ENCODE results near the gene FUT1.
A peak's percentile ranks its signal among the peaks of the same experiment; 100 is the strongest.

The FUT1 gene

DNA sequence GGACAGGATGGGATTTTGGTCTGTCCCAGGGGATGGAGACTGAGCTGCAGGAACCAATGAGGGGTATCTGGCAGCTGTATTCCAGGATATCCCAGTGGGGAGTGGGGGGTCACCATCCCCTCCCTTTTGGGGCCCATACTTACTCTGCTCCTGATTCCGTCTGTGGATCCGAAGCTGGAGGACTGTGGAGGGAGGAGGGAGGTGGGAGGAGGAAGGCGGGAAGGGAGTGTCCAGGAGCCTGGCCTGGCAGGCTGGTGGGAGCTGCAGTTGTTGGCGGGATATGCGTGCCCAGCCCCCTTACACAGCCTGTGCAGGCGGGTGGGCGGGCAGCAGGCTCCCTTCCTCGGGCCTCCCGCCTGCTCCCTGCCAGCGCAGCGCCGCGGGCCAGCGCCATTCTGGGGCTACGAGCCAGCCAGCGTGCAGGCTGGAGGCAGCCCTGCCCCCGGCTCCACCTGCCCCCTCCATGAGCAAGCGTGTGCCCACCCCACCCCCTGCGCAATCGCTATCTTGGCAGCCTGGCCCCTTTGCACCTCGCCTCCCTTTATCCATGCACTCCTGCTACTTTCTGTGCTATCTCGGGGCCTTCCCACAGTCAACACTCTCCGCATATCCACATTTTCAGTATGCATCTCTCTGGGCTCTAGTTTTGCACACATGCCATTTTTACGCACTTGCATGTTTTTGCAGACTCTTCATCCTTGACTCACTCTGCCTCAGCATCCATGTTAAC lies 35.7 kb downstream of the FUT1 start:
- peaks cover 5% of the 10 kb centered on the region; the same call in 1 of the 2 replicates for H3K36me3 ChIP-seq (ENCODE audit: insufficient read depth, low read length)
- peak overlapping the region; percentile 81 for H3K27ac ChIP-seq
- H3K9ac ChIP-seq (ENCODE audit: insufficient read length): peak overlapping the region; percentile 52
- peak; percentile 24 for DNase-seq (ENCODE audit: low read depth, low spot score)
- TF ChIP-seq FOXP2 (optimal IDR thresholded peaks at IDR 0.05; ENCODE audit: control extremely low read depth, extremely low read length, insufficient read depth): peak; percentile 71
- peak; percentile 57; the same call in 1 of the 2 replicates for TF ChIP-seq POLR2AphosphoS5 (IDR thresholded peaks at IDR 0.05; ENCODE audit: borderline replicate concordance, low read depth, low read length)
- no peak for TF ChIP-seq EZH2 (IDR thresholded peaks at IDR 0.05)
- no peaks in the 10 kb centered on the region for H3K9me3 ChIP-seq (ENCODE audit: low read depth, low read length)
- H3K4me3 ChIP-seq: peak overlapping the region; percentile 76

- H3K9ac ChIP-seq (ENCODE audit: insufficient read length): peak overlapping the region; percentile 60
- H3K27ac ChIP-seq: peak overlapping the region; percentile 81
- peaks cover 5% of the 10 kb centered on the region; the same call in 1 of the 2 replicates for H3K36me3 ChIP-seq (ENCODE audit: insufficient read depth, low read length)
- peak overlapping the region; percentile 76 for H3K4me3 ChIP-seq
- H3K9me3 ChIP-seq (ENCODE audit: low read depth, low read length): no peaks in the 10 kb centered on the region
- no peak for DNase-seq (ENCODE audit: low read depth, low spot score)
- no peak for TF ChIP-seq EZH2 (IDR thresholded peaks at IDR 0.05)
- TF ChIP-seq POLR2AphosphoS5 (IDR thresholded peaks at IDR 0.05; ENCODE audit: borderline replicate concordance, low read depth, low read length): peak; percentile 17; the same call in 1 of the 2 replicates
These were observed 36.7 kb downstream of the FUT1 start for GRCh38 chr19:48715681-48716171.

DNA sequence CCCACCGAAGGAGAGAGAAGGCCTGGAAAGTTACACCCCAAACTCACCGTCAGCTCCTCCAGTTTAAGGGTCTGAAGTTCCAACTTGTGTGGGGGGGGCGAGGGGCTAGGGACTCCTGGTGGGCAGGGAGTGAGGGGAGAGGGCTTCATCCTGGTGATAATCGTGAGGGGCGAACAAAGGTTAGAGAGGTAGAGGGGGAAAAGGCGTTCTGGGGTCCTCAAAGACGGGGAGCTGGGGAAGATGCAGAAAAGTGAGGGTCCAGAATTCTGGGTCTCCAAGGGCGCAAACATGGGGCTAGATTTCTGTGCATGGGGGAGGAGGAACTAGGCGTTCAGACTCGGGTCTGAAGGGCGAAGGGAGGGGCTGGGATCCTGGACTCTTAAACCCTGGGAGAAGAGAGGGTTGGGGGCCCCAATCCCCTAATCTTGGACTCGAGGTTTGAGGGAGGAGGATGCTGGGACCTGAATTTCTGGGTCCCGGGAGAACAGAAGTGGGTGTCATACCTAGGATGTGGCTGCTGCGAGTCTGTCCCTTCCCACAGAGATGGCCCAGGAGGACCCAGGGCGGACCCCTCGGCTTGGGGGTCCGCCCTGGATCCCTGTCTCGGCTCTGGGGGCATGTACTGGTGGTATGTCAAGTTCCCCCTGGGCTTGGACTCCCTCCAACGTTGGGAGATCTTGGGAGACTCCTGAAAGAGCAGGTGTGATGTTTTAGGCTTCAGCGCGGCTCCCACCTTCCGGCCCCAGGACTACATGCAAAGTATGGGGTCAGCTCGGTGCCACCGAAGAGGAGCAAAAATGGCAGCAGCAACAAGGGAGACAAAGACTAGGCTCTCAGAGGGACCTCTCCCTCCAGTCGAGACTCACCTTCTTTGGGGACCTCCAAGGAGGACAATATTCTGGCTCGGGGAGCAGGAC lies 37.4 kb downstream of the FUT1 start:
- Histone ChIP-seq H3K9ac (ENCODE audit: insufficient read length) (peak overlapping the region; percentile 68), H3K36me3 (ENCODE audit: insufficient read depth, low read length) (peaks cover 5% of the 10 kb centered on the region; the same call in 1 of the 2 replicates), H3K27ac (peak overlapping the region; percentile 81), H3K9me3 (ENCODE audit: low read depth, low read length) (no peaks in the 10 kb centered on the region), H3K4me3 (peak overlapping the region; percentile 76)
- DNase-seq (ENCODE audit: low read depth, low spot score): no peak
- TF ChIP-seq FOXP2 (optimal IDR thresholded peaks at IDR 0.05; ENCODE audit: control extremely low read depth, extremely low read length, insufficient read depth): no peak
- no peak for TF ChIP-seq EZH2 (IDR thresholded peaks at IDR 0.05)
- no peak for TF ChIP-seq POLR2AphosphoS5 (IDR thresholded peaks at IDR 0.05; ENCODE audit: borderline replicate concordance, low read depth, low read length)

DNA sequence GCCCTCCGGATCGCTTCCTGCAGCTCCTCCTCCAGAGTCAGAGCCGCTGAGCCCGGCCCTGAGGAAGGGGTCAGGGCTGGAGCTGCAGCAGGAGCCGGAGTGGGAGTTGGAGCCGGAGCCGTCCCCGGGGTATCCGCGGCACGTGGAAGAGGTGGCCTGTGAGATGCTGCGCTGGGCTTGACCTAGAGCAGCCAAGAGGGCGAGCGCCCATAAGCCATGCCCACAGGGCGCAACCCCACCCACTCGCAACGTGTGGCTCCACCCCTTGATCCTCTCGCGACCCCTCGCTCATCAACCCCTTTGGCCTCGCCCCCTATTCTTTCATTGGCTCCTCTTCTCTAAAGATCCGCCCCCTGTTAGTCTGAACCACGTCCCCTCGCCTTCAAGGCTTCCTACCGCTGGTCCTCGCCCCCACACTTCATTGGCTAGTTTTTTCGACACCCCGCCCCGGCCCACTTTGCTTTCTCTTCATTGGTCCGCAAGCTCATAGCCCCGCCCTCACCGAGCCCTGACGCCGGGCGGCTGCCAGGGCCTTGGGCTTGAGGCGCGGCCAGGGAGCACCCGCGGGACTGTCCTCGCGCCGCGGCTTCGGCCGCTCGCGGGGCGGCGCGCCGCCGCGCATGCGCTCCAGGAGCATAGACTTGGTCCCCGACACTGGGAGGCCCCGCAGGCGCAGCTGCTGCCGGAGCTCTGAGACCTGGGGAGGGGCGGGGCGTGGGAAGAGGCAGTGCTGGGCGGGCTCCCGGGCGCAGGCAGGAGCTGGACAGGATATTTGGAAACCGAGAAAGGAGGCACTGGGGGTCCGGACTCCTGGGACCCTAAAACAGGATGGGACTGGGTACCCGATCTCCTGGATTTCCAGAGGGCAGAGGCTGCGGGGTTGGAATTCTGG lies 38.3 kb downstream of the FUT1 start:
- no peaks in the 10 kb centered on the region for H3K9me3 ChIP-seq (ENCODE audit: low read depth, low read length)
- peak; percentile 73 for DNase-seq (ENCODE audit: low read depth, low spot score)
- H3K4me3 ChIP-seq: peak overlapping the region; percentile 76
- H3K36me3 ChIP-seq (ENCODE audit: insufficient read depth, low read length): peaks cover 5% of the 10 kb centered on the region; the same call in 1 of the 2 replicates
- TF ChIP-seq POLR2AphosphoS5 (IDR thresholded peaks at IDR 0.05; ENCODE audit: borderline replicate concordance, low read depth, low read length) (no peak; the same call in 1 of the 2 replicates), EZH2 (IDR thresholded peaks at IDR 0.05) (no peak), FOXP2 (optimal IDR thresholded peaks at IDR 0.05; ENCODE audit: control extremely low read depth, extremely low read length, insufficient read depth) (no peak)
- peak overlapping the region; percentile 68 for H3K9ac ChIP-seq (ENCODE audit: insufficient read length)
- H3K27ac ChIP-seq: peak overlapping the region; percentile 73

DNA sequence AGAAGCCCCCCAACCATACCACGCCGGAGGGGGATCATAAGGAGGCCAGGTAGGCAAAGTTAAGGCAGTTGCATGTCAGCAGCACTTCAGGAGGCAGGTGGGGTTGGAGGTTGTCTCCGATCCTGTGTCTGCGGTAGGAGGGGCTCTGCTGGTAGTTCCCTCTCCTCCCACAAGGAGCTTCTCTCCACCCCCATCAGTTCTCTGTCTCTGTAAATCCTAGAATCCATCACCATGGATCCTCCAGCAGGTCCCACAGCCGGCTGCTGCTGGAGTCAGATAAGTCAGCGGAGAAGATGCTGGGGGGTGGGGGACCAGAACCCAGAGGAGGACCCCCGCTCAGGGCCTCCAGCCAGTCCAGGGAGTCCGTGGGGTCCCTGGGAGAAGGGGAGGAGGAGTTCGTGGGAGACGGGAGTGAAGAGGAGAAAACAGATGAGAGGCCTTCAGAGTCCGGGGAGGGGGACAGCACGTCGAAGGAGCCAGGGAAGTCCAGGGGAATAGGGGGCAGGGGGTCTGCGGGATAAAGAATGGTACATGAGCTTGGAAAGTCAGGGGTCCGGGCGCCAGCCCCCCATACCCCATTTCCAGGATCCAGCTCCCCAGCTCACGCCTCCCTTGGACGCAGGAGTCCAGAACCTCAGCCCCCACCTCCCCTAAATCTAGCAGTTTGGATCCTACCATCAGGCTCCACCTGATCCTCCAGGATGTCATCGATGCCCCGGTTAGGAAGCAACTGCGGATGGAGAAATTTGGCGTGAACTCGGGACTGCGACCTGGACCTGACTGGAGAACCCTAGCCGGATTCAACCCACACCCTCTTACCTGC lies 39.2 kb downstream of the FUT1 start:
- no peak for DNase-seq (ENCODE audit: low read depth, low spot score)
- Histone ChIP-seq H3K36me3 (ENCODE audit: insufficient read depth, low read length) (peaks cover 5% of the 10 kb centered on the region; the same call in 1 of the 2 replicates), H3K4me3 (no peak overlapping the region), H3K9ac (ENCODE audit: insufficient read length) (no peak overlapping the region), H3K9me3 (ENCODE audit: low read depth, low read length) (no peaks in the 10 kb centered on the region), H3K27ac (no peak overlapping the region)
- TF ChIP-seq POLR2AphosphoS5 (IDR thresholded peaks at IDR 0.05; ENCODE audit: borderline replicate concordance, low read depth, low read length) (no peak), EZH2 (IDR thresholded peaks at IDR 0.05) (no peak)

- Histone ChIP-seq H3K4me3 (no peak overlapping the region), H3K27ac (no peak overlapping the region), H3K9me3 (ENCODE audit: low read depth, low read length) (no peaks in the 10 kb centered on the region), H3K36me3 (ENCODE audit: insufficient read depth, low read length) (peaks cover 5% of the 10 kb centered on the region; the same call in 1 of the 2 replicates), H3K9ac (ENCODE audit: insufficient read length) (no peak overlapping the region)
- no peak; the same call in 1 of the 2 replicates for TF ChIP-seq POLR2AphosphoS5 (IDR thresholded peaks at IDR 0.05; ENCODE audit: borderline replicate concordance, low read depth, low read length)
- no peak for TF ChIP-seq FOXP2 (optimal IDR thresholded peaks at IDR 0.05; ENCODE audit: control extremely low read depth, extremely low read length, insufficient read depth)
- TF ChIP-seq EZH2 (IDR thresholded peaks at IDR 0.05): no peak
- DNase-seq (ENCODE audit: low read depth, low spot score): no peak
These were observed 41.3 kb downstream of the FUT1 start for GRCh38 chr19:48711106-48711662.

DNA sequence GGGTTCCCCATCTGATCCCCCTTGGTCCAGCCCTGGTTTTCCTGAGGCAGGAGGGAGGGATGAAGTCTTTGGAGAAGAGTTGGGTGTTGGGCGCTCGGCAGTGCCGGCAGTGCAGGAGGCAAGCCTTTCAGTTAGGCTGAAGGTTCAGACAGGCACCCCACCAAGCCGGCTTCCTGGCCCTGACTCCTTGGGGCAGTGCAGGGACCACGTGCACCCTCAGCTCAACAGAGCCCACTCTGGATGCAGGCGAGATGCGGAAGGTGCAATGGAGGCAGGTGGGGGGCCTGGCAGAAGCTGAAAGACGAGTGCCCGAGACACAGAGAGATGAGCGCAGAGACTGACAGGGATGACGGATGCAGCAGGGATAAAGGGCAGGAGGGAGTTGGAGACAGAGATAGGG lies 44.0 kb downstream of the FUT1 start:
- peaks cover 5% of the 10 kb centered on the region; the same call in 1 of the 2 replicates for H3K36me3 ChIP-seq (ENCODE audit: insufficient read depth, low read length)
- no peak overlapping the region for H3K4me3 ChIP-seq
- H3K9ac ChIP-seq (ENCODE audit: insufficient read length): no peak overlapping the region
- no peaks in the 10 kb centered on the region for H3K9me3 ChIP-seq (ENCODE audit: low read depth, low read length)
- no peak for DNase-seq (ENCODE audit: low read depth, low spot score)
- H3K27ac ChIP-seq: no peak overlapping the region
- TF ChIP-seq POLR2AphosphoS5 (IDR thresholded peaks at IDR 0.05; ENCODE audit: borderline replicate concordance, low read depth, low read length): no peak

Measured in SK-N-MC (cell line).